ENCODE measurements around the gene MYO9B.
"Not testable (repeated sequence)": the region's sequence is repeated elsewhere in the genome, so short reads cannot be mapped to it uniquely, and the experiment has no call there.

Gene MYO9B

GRCh38 chr19:17138937-17139598 lies 63.5 kb downstream of the MYO9B start:
- DNase-seq (ENCODE audit: low read depth in 2 of 2), result no peak

GRCh38 chr19:17144771-17145170 lies 69.2 kb downstream of the MYO9B start:
- not testable (repeated sequence) for DNase-seq (ENCODE audit: low read depth in 2 of 2)

DNA sequence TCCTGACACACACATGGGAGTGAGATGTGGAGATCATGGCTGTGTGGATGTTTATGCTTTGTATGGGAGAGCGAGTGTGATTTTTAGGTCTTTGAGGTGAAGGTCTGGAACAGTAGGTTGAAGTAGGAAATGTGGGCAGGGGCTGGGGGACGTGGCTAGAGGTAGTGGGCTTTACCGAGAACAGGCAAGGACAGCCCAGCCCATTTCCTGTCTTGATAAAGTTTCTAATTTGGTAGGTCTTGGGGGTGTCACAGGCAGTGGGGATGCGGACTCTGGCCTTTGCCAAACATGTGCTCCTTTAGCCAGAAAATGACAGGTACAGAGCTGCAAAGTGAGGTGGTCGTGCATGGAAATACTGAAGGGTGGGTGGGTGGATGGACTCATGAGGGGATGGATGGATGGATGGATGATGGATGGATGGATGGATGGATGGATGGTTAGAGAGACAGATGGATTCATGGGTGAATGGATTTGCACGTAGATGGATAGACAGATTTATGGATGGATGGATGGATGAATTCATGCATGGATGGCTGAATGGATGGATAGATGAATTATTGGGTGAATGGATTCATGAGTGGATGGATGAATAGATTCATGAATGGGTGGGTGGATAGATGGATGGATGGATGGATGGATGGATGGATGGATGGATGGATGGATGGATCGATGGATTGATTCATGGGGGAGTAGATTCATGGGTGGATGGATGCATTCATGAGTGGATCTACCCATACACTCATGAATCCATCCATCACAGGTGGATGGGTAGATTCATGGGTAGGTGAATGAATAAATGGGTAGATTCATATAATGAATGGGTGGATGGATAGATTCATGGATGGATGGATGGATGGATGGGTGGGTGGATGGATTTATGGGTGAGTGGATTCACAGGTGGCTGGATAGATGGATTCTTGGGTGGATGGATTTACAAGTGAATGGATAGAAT lies 70.2 kb downstream of the MYO9B start:
- DNase-seq (ENCODE audit: low read depth in 2 of 2), result no peak

GRCh38 chr19:17148130-17148529 lies 72.6 kb downstream of the MYO9B start:
- no peak for DNase-seq (ENCODE audit: low read depth in 2 of 2)

- no peak for DNase-seq (ENCODE audit: low read depth in 2 of 2)
These were observed 74.0 kb downstream of the MYO9B start for GRCh38 chr19:17149393-17150135.

- no peak for DNase-seq (ENCODE audit: low read depth in 2 of 2)
These were observed 78.4 kb downstream of the MYO9B start for GRCh38 chr19:17153996-17154395.

GRCh38 chr19:17155251-17155650 lies 79.7 kb downstream of the MYO9B start:
- no peak for DNase-seq (ENCODE audit: low read depth in 2 of 2)

GRCh38 chr19:17156296-17156946 lies 80.8 kb downstream of the MYO9B start:
- no peak for DNase-seq (ENCODE audit: low read depth in 2 of 2)

DNA sequence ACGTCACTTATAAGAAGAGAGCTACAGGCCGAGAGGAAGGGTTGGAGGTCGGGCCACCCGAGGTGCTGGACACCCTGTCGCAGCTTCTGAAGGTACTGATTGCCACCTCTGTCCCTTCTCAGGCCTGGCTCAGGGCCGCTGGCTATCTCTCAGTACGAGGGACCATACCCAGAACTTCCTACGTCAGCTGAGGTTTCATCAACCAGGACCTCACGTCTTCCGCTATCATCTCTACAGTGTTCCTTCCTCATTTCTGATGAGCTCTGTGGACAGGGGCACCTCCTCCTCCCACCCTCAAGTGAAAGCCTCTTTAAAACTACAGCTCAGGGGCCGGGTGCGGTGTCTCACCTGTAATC lies 81.3 kb downstream of the MYO9B start:
- no peak for DNase-seq (ENCODE audit: low read depth in 2 of 2)

DNA sequence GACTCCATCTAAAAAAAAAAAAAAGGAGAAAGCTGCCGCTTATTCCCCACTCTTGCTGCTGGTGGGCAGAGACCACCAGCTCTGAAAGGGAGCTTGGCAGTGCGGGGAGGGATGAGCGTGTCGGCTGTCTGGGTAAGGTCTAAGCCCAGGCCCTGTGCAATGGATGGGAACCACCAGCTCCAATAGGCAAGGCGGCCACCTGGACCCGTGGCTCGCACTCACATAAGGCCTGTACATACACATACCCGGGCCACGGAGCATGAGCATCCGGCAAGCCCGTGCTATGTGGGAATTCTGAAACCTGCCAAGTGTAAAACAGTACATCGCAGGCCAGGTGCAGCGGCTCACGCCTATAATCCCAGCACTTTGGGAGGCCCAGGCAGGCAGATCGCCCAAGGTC lies 83.0 kb downstream of the MYO9B start:
- DNase-seq (ENCODE audit: low read depth in 2 of 2), result no peak

DNA sequence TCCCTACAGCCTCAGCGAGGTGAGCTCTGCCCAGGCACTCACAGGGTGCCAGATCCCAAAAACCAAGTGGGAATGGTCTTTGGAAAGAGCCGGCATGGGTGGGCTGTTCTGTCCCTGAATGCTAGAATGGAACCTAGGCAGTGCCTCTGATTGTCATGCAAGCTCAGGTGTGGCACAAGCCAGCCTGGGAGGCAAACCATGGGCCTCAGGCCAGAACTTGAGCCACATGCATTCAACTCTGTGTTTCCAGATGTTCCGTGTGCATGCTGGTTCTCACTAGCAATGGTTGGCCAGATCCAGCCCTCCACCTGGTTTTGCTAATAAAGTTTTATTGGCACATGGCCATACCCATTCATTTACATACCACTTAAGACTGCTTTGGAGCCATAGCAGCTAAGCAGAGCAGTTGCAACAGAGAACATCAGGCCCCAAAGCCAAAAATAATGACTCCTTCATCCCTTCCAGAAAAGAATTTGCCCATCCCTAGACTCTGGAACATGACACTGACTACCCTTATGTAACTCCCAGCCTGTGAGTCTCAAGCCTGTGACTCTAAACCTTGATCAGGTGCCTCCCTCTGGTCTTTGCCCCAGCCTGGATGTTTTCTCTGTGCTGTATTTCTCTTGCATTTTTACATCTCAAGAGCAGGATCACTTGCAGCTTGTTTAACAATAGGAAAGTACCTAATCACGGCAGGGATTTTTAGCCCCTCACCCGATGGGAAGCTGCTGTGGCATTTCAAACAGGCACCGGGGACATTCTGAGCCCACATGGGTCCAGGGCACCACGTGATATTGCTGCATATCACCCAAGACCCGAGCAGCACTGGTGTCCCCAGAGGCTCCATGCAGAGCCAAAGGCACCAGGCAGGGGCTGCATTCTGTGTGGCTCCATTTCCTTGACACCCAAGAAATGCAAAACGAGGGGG lies 84.2 kb downstream of the MYO9B start:
- DNase-seq (ENCODE audit: low read depth in 2 of 2), result no peak

- DNase-seq (ENCODE audit: low read depth in 2 of 2), result no peak
These were observed 85.3 kb downstream of the MYO9B start for GRCh38 chr19:17160908-17161307.

DNA sequence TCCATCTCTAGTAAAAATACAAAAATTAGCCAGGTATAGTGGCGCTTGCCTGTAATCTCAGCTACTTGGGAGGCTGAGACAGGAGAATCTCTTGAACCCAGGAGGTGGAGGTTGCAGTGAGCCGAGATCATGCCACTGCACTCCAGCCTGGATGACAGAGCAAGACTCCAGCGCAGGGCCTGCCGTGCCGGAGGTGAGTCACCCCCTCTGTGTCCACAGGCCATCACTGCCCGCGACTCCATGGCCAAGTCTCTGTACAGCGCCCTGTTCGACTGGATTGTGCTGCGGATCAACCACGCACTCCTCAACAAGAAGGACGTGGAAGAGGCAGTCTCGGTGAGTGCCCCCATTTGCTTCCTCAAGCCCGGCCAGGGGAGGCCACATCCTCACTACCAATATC lies 86.6 kb downstream of the MYO9B start:
- not testable (repeated sequence) for DNase-seq (ENCODE audit: low read depth in 2 of 2)

- no peak for DNase-seq (ENCODE audit: low read depth in 2 of 2)
These were observed 87.0 kb downstream of the MYO9B start for GRCh38 chr19:17162580-17162979.

GRCh38 chr19:17163652-17164051 lies 88.1 kb downstream of the MYO9B start:
- no peak for DNase-seq (ENCODE audit: low read depth in 2 of 2)

- no peak for DNase-seq (ENCODE audit: low read depth in 2 of 2)
These were observed 89.1 kb downstream of the MYO9B start for GRCh38 chr19:17164639-17165038.

DNA sequence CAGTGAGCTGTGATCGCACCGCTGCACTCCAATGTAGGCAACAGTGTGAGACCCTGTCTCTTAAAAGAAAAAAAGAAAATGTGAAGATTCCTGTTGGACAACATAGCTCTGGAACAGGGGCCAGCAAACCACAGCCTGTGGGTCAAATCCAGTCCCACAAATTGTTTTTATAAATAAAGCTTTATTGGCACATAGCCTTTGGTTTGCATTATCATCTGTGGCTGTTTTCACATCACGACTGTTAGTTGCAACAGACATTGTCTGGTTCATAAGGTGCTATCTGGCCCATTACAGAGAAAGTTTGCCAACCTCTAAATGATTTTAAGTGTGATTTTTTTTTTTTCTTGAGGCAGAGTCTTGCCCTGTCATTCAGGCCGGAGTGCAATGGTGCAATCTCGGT lies 90.1 kb downstream of the MYO9B start:
- DNase-seq (ENCODE audit: low read depth in 2 of 2), result no peak

DNA sequence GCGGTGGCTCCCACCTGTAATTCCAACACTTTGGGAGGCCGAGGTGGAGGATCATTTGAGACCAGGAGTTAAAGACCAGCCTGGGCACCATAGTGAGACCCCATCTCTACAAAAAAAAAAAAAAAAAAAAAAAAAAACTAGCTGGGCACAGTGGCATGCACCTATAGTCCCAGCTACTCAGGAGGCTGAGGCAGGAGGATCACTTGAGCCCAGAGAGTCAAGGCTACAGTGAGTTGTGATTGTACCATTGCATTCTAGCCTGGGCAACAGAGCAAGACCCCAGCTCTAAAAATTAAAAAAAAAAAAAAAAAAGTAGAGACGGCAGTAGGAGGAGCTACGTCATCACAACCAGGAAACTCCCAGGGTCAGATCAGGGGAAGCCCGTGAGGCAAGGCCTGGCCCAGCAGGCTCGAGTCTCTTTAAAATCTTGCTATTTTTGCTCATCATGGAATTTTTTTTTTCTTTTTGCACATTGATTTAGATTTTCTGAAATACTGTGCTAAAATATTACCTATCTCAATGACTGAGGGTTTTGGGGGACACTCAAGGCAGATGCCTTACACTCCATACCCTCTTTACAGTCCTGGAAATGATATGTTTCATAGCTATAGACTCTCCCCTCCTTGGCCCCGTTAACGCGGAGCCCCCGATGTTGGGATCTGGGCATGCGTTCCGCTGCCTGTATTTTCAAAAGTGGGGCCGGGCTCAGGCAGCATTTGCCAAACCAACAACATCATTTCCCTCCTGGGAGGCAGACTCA lies 95.1 kb downstream of the MYO9B start:
- no peak for DNase-seq (ENCODE audit: low read depth in 2 of 2)

GRCh38 chr19:17171874-17172273 lies 96.3 kb downstream of the MYO9B start:
- no peak for DNase-seq (ENCODE audit: low read depth in 2 of 2)

Measured in activated CD4-positive, alpha-beta T cell treated with anti-CD3 and anti-CD28 coated beads for 24 hours (primary cell).